Trophoblast cell (in vitro differentiated cells and primary cell): ENCODE results near the gene HLA-E. TPM values are rescaled to one million over a fixed set of nuclear protein-coding genes. Genes with fewer than 3 reads are reported as not detected.

ENCODE experiments used
- DNase-seq, 2 donors: peaks; one replicate each; pipeline ENCODE4 v3.0.0-alpha.2; 2016
- H2AFZ ChIP-seq: 2 replicates; pipeline ENCODE4 v1.6.1; 2013; ENCODE audit warnings: low read length, moderate library complexity, mild to moderate bottlenecking; ENCODE audit not compliant: insufficient read depth, poor library complexity
- H2AK5ac ChIP-seq: 2 replicates; pipeline ENCODE4 v1.6.1; 2013; ENCODE audit warnings: mild to moderate bottlenecking, low read length
- H2BK120ac ChIP-seq: 2 replicates; pipeline ENCODE4 v1.6.1; 2013; ENCODE audit warnings: low read length, mild to moderate bottlenecking, moderate library complexity; ENCODE audit not compliant: insufficient read depth, poor library complexity
- H2BK12ac ChIP-seq: 2 replicates; pipeline ENCODE4 v1.6.1; 2013; ENCODE audit warnings: mild to moderate bottlenecking, low read length, moderate library complexity
- H2BK5ac ChIP-seq: 2 replicates; pipeline ENCODE4 v1.6.1; 2013; ENCODE audit warnings: low read length, low read depth, moderate library complexity, mild to moderate bottlenecking; ENCODE audit not compliant: poor library complexity
- H3K14ac ChIP-seq: 2 replicates; pipeline ENCODE4 v1.6.1; 2013; ENCODE audit warnings: mild to moderate bottlenecking, low read length
- H3K18ac ChIP-seq: 2 replicates; pipeline ENCODE4 v1.6.1; 2013; ENCODE audit warnings: mild to moderate bottlenecking, low read length
- H3K23ac ChIP-seq: 2 replicates; pipeline ENCODE4 v1.6.1; 2013; ENCODE audit warnings: low read length
- H3K27ac ChIP-seq: 2 replicates; pipeline ENCODE4 v1.5.1; 2013; ENCODE audit warnings: low read depth, mild to moderate bottlenecking, inconsistent platforms, low read length, moderate library complexity
- H3K27me3 ChIP-seq: 2 replicates; pipeline ENCODE4 v1.6.1; 2013; ENCODE audit warnings: inconsistent platforms, mild to moderate bottlenecking, low read length, moderate library complexity; ENCODE audit not compliant: insufficient read depth
- H3K36me3 ChIP-seq, 2 experiments: 1 replicate in 1 of 2; 2 replicates in 1 of 2; pipeline ENCODE4 v1.6.1; 2013; ENCODE audit warnings: low read length in 2 of 2, mild to moderate bottlenecking in 2 of 2, moderate library complexity in 1 of 2; ENCODE audit not compliant: insufficient read depth in 2 of 2, control insufficient read depth in 1 of 2
- H3K4ac ChIP-seq: 2 replicates; pipeline ENCODE4 v1.6.1; 2013; ENCODE audit warnings: low read depth, mild to moderate bottlenecking, low read length, moderate library complexity
- H3K4me1 ChIP-seq, 2 experiments: 1 replicate in 1 of 2; 2 replicates in 1 of 2; pipeline ENCODE4 v1.6.1; 2013; ENCODE audit warnings: low read length in 2 of 2, mild to moderate bottlenecking in 2 of 2, moderate library complexity in 1 of 2; ENCODE audit not compliant: insufficient read depth in 2 of 2, control insufficient read depth in 1 of 2
- H3K4me2 ChIP-seq: 2 replicates; pipeline ENCODE4 v1.6.1; 2013; ENCODE audit warnings: inconsistent platforms, mild to moderate bottlenecking, low read length, moderate library complexity
- H3K4me3 ChIP-seq: 2 replicates; pipeline ENCODE4 v1.5.1; 2013; ENCODE audit warnings: mild to moderate bottlenecking, low read depth, low read length, inconsistent platforms
- H3K79me1 ChIP-seq: one replicate; pipeline ENCODE4 v1.6.1; 2013; ENCODE audit warnings: low read length
- H3K79me2 ChIP-seq: 2 replicates; pipeline ENCODE4 v1.6.1; 2013; ENCODE audit warnings: low read length, mild to moderate bottlenecking; ENCODE audit not compliant: control insufficient read depth, insufficient read depth, poor library complexity
- H3K9ac ChIP-seq: 2 replicates; pipeline ENCODE4 v1.6.1; 2013; ENCODE audit warnings: mild to moderate bottlenecking, low read length
- H3K9me3 ChIP-seq: 2 replicates; pipeline ENCODE4 v1.6.1; 2013; ENCODE audit warnings: low read depth, mild to moderate bottlenecking, control low read depth, inconsistent platforms, low read length; ENCODE audit not compliant: insufficient read depth
- H4K12ac ChIP-seq: 2 replicates; pipeline ENCODE4 v1.6.1; 2013; ENCODE audit warnings: low read depth, mild to moderate bottlenecking, low read length, moderate library complexity
- H4K8ac ChIP-seq: 2 replicates; pipeline ENCODE4 v1.6.1; 2013; ENCODE audit warnings: low read depth, mild to moderate bottlenecking, low read length, moderate library complexity
- H4K91ac ChIP-seq: one replicate; pipeline ENCODE4 v1.6.1; 2013; ENCODE audit warnings: low read depth, mild to moderate bottlenecking, low read length, moderate library complexity
- WGBS: extraction: QIAGEN DNeasy Blood & Tissue Kit; methylation state at CpG from one replicate; pipeline ENCODE4 v1.1.7; 2013; ENCODE audit warnings: missing lambda C conversion rate; ENCODE audit not compliant: insufficient read length, insufficient coverage; ENCODE audit errors: extremely low coverage; 5-methylcytosine and 5-hydroxymethylcytosine counted together
- polyA plus RNA-seq: library from polyadenylated mRNA; stranded (reverse); fragments of 200-250 nt; gene quantifications from 2 replicates; pipeline ENCODE4 v1.2.3, GENCODE V29; 2013

The HLA-E gene
- polyA plus RNA-seq, result 35.3 and 35.6 TPM in 2 replicates

GRCh38 chr6:30489081-30490025 is at the start of gene HLA-E:
TSS of gene HLA-E (plus strand) at chr6:30489509. CDS start at chr6:30489532, 23 bp downstream.
- H4K8ac ChIP-seq, result peak within 1 kb of the TSS; percentile 81
- H3K9me3 ChIP-seq, result no peaks in the 10 kb centered on the region
- peak within 1 kb of the TSS; percentile 85 for H3K4me3 ChIP-seq
- no peak within 1 kb of the TSS for H3K23ac ChIP-seq
- H3K4ac ChIP-seq, result no peak within 1 kb of the TSS
- peak within 1 kb of the TSS; percentile 95 for H3K4me2 ChIP-seq
- no peak within 1 kb of the TSS for H2BK120ac ChIP-seq
- H3K36me3 ChIP-seq, result peaks cover 21 to 25% of the 10 kb centered on the region in 2 experiments
- H3K27ac ChIP-seq, result peak within 1 kb of the TSS; percentile 6
- H2AFZ ChIP-seq, result peak within 1 kb of the TSS; percentile 88
- H3K27me3 ChIP-seq, result no peaks in the 10 kb centered on the region
- peak within 1 kb of the TSS; percentile 0 for H2BK5ac ChIP-seq
- peak within 1 kb of the TSS; percentile 13 for H3K14ac ChIP-seq
- WGBS, result no CpG with 5 or more reads among the region's 68 CpGs
- peaks cover 4 to 5% of the 10 kb centered on the region in 2 experiments for H3K4me1 ChIP-seq
- H3K18ac ChIP-seq, result peak within 1 kb of the TSS; percentile 56
- peaks cover 4% of the 10 kb centered on the region for H3K79me1 ChIP-seq
- DNase-seq, result peak; percentile 99 to 100
- no peak within 1 kb of the TSS for H2BK12ac ChIP-seq
- peak within 1 kb of the TSS; percentile 20 for H2AK5ac ChIP-seq
- H4K12ac ChIP-seq, result peak within 1 kb of the TSS; percentile 0
- peak within 1 kb of the TSS; percentile 11 for H4K91ac ChIP-seq
- H3K9ac ChIP-seq, result peak within 1 kb of the TSS; percentile 69
- H3K79me2 ChIP-seq, result peaks cover 3% of the 10 kb centered on the region

- Histone ChIP-seq H3K9ac (peak overlapping the region; percentile 65), H3K27ac (no peak overlapping the region), H2BK12ac (no peak overlapping the region), H2BK120ac (no peak overlapping the region), H4K91ac (no peak overlapping the region), H4K12ac (no peak overlapping the region), H2AFZ (no peak overlapping the region), H3K4me3 (no peak overlapping the region), H3K4me2 (no peak overlapping the region), H4K8ac (no peak overlapping the region), H3K14ac (no peak overlapping the region), H3K36me3 (no peaks in the 10 kb centered on the region), H3K27me3 (no peaks in the 10 kb centered on the region), H3K4me1 (peaks cover 0 to 4% of the 10 kb centered on the region in 2 experiments), H3K9me3 (no peaks in the 10 kb centered on the region), H2AK5ac (no peak overlapping the region), H2BK5ac (no peak overlapping the region), H3K79me2 (no peaks in the 10 kb centered on the region), H3K18ac (no peak overlapping the region), H3K23ac (peak overlapping the region; percentile 96), H3K4ac (no peak overlapping the region), H3K79me1 (no peaks in the 10 kb centered on the region)
- DNase-seq, result no peak
- no CpG with 5 or more reads among the region's 3 CpGs for WGBS
These were observed 48.1 kb upstream of the HLA-E start for GRCh38 chr6:30441171-30441570.

GRCh38 chr6:30443657-30444450 is 45.5 kb upstream of the HLA-E start:
- Histone ChIP-seq H2AK5ac (no peak overlapping the region), H3K9me3 (no peaks in the 10 kb centered on the region), H3K4me1 (peaks cover 0 to 4% of the 10 kb centered on the region in 2 experiments), H3K79me2 (no peaks in the 10 kb centered on the region), H4K8ac (no peak overlapping the region), H3K4me3 (no peak overlapping the region), H2BK12ac (no peak overlapping the region), H2BK5ac (no peak overlapping the region), H3K14ac (no peak overlapping the region), H3K27me3 (no peaks in the 10 kb centered on the region), H3K9ac (no peak overlapping the region), H3K79me1 (no peaks in the 10 kb centered on the region), H3K18ac (no peak overlapping the region), H4K91ac (no peak overlapping the region), H3K23ac (no peak overlapping the region), H3K36me3 (no peaks in the 10 kb centered on the region), H3K27ac (no peak overlapping the region), H2BK120ac (no peak overlapping the region), H2AFZ (no peak overlapping the region), H3K4me2 (no peak overlapping the region), H4K12ac (no peak overlapping the region), H3K4ac (no peak overlapping the region)
- no CpG with 5 or more reads among the region's 20 CpGs for WGBS
- no peak for DNase-seq

- no peak overlapping the region for H2BK5ac ChIP-seq
- H4K91ac ChIP-seq, result no peak overlapping the region
- no peaks in the 10 kb centered on the region for H3K36me3 ChIP-seq
- H4K12ac ChIP-seq, result no peak overlapping the region
- no peak overlapping the region for H3K9ac ChIP-seq
- no peaks in the 10 kb centered on the region for H3K79me1 ChIP-seq
- H3K4me1 ChIP-seq, result peaks cover 0 to 4% of the 10 kb centered on the region in 2 experiments
- H2AK5ac ChIP-seq, result no peak overlapping the region
- DNase-seq, result no peak
- no peak overlapping the region for H2AFZ ChIP-seq
- H3K4me2 ChIP-seq, result no peak overlapping the region
- H4K8ac ChIP-seq, result no peak overlapping the region
- no peak overlapping the region for H3K23ac ChIP-seq
- WGBS, result no CpG with 5 or more reads among the region's 8 CpGs
- no peak overlapping the region for H2BK12ac ChIP-seq
- no peak overlapping the region for H3K27ac ChIP-seq
- no peaks in the 10 kb centered on the region for H3K9me3 ChIP-seq
- H3K4ac ChIP-seq, result no peak overlapping the region
- H3K27me3 ChIP-seq, result no peaks in the 10 kb centered on the region
- no peak overlapping the region for H3K14ac ChIP-seq
- no peak overlapping the region for H3K18ac ChIP-seq
- no peaks in the 10 kb centered on the region for H3K79me2 ChIP-seq
- H3K4me3 ChIP-seq, result no peak overlapping the region
- no peak overlapping the region for H2BK120ac ChIP-seq
These were observed 44.9 kb upstream of the HLA-E start for GRCh38 chr6:30444451-30444742.
